Trophoblast cell (in vitro differentiated cells and primary cell): ENCODE results near the gene STXBP6.

Source experiments
- DNase-seq, 2 donors: peaks; one replicate each; pipeline ENCODE4 v3.0.0-alpha.2; 2016
- H2AFZ ChIP-seq: 2 replicates; pipeline ENCODE4 v1.6.1; 2013; ENCODE audit warnings: low read length, moderate library complexity, mild to moderate bottlenecking; ENCODE audit not compliant: insufficient read depth, poor library complexity
- H2AK5ac ChIP-seq: 2 replicates; pipeline ENCODE4 v1.6.1; 2013; ENCODE audit warnings: mild to moderate bottlenecking, low read length
- H2BK120ac ChIP-seq: 2 replicates; pipeline ENCODE4 v1.6.1; 2013; ENCODE audit warnings: low read length, mild to moderate bottlenecking, moderate library complexity; ENCODE audit not compliant: insufficient read depth, poor library complexity
- H2BK12ac ChIP-seq: 2 replicates; pipeline ENCODE4 v1.6.1; 2013; ENCODE audit warnings: mild to moderate bottlenecking, low read length, moderate library complexity
- H2BK5ac ChIP-seq: 2 replicates; pipeline ENCODE4 v1.6.1; 2013; ENCODE audit warnings: low read length, low read depth, moderate library complexity, mild to moderate bottlenecking; ENCODE audit not compliant: poor library complexity
- H3K14ac ChIP-seq: 2 replicates; pipeline ENCODE4 v1.6.1; 2013; ENCODE audit warnings: mild to moderate bottlenecking, low read length
- H3K18ac ChIP-seq: 2 replicates; pipeline ENCODE4 v1.6.1; 2013; ENCODE audit warnings: mild to moderate bottlenecking, low read length
- H3K23ac ChIP-seq: 2 replicates; pipeline ENCODE4 v1.6.1; 2013; ENCODE audit warnings: low read length
- H3K27ac ChIP-seq: 2 replicates; pipeline ENCODE4 v1.5.1; 2013; ENCODE audit warnings: low read depth, mild to moderate bottlenecking, inconsistent platforms, low read length, moderate library complexity
- H3K27me3 ChIP-seq: 2 replicates; pipeline ENCODE4 v1.6.1; 2013; ENCODE audit warnings: inconsistent platforms, mild to moderate bottlenecking, low read length, moderate library complexity; ENCODE audit not compliant: insufficient read depth
- H3K36me3 ChIP-seq, 2 experiments: 1 replicate in 1 of 2; 2 replicates in 1 of 2; pipeline ENCODE4 v1.6.1; 2013; ENCODE audit warnings: low read length in 2 of 2, mild to moderate bottlenecking in 2 of 2, moderate library complexity in 1 of 2; ENCODE audit not compliant: insufficient read depth in 2 of 2, control insufficient read depth in 1 of 2
- H3K4ac ChIP-seq: 2 replicates; pipeline ENCODE4 v1.6.1; 2013; ENCODE audit warnings: low read depth, mild to moderate bottlenecking, low read length, moderate library complexity
- H3K4me1 ChIP-seq, 2 experiments: 1 replicate in 1 of 2; 2 replicates in 1 of 2; pipeline ENCODE4 v1.6.1; 2013; ENCODE audit warnings: low read length in 2 of 2, mild to moderate bottlenecking in 2 of 2, moderate library complexity in 1 of 2; ENCODE audit not compliant: insufficient read depth in 2 of 2, control insufficient read depth in 1 of 2
- H3K4me2 ChIP-seq: 2 replicates; pipeline ENCODE4 v1.6.1; 2013; ENCODE audit warnings: inconsistent platforms, mild to moderate bottlenecking, low read length, moderate library complexity
- H3K4me3 ChIP-seq: 2 replicates; pipeline ENCODE4 v1.5.1; 2013; ENCODE audit warnings: mild to moderate bottlenecking, low read depth, low read length, inconsistent platforms
- H3K79me1 ChIP-seq: one replicate; pipeline ENCODE4 v1.6.1; 2013; ENCODE audit warnings: low read length
- H3K79me2 ChIP-seq: 2 replicates; pipeline ENCODE4 v1.6.1; 2013; ENCODE audit warnings: low read length, mild to moderate bottlenecking; ENCODE audit not compliant: control insufficient read depth, insufficient read depth, poor library complexity
- H3K9ac ChIP-seq: 2 replicates; pipeline ENCODE4 v1.6.1; 2013; ENCODE audit warnings: mild to moderate bottlenecking, low read length
- H3K9me3 ChIP-seq: 2 replicates; pipeline ENCODE4 v1.6.1; 2013; ENCODE audit warnings: low read depth, mild to moderate bottlenecking, control low read depth, inconsistent platforms, low read length; ENCODE audit not compliant: insufficient read depth
- H4K12ac ChIP-seq: 2 replicates; pipeline ENCODE4 v1.6.1; 2013; ENCODE audit warnings: low read depth, mild to moderate bottlenecking, low read length, moderate library complexity
- H4K8ac ChIP-seq: 2 replicates; pipeline ENCODE4 v1.6.1; 2013; ENCODE audit warnings: low read depth, mild to moderate bottlenecking, low read length, moderate library complexity
- H4K91ac ChIP-seq: one replicate; pipeline ENCODE4 v1.6.1; 2013; ENCODE audit warnings: low read depth, mild to moderate bottlenecking, low read length, moderate library complexity
- WGBS: extraction: QIAGEN DNeasy Blood & Tissue Kit; methylation state at CpG from one replicate; pipeline ENCODE4 v1.1.7; 2013; ENCODE audit warnings: missing lambda C conversion rate; ENCODE audit not compliant: insufficient read length, insufficient coverage; ENCODE audit errors: extremely low coverage; 5-methylcytosine and 5-hydroxymethylcytosine counted together

The STXBP6 gene

GRCh38 chr14:24761141-24761540 is 288.8 kb downstream of the STXBP6 start:
- no peaks in the 10 kb centered on the region for H3K79me2 ChIP-seq
- no peak overlapping the region for H2AK5ac ChIP-seq
- H3K36me3 ChIP-seq: no peaks in the 10 kb centered on the region
- H2BK12ac ChIP-seq: no peak overlapping the region
- no peak overlapping the region for H3K14ac ChIP-seq
- H3K4ac ChIP-seq: no peak overlapping the region
- no peaks in the 10 kb centered on the region for H3K79me1 ChIP-seq
- H4K8ac ChIP-seq: no peak overlapping the region
- no peak overlapping the region for H3K4me2 ChIP-seq
- H3K9me3 ChIP-seq: no peaks in the 10 kb centered on the region
- no peak overlapping the region for H2BK120ac ChIP-seq
- no peak overlapping the region for H2AFZ ChIP-seq
- H3K4me1 ChIP-seq: no peaks in the 10 kb centered on the region
- H3K9ac ChIP-seq: no peak overlapping the region
- H4K91ac ChIP-seq: no peak overlapping the region
- no peak overlapping the region for H3K18ac ChIP-seq
- no peak overlapping the region for H4K12ac ChIP-seq
- H3K23ac ChIP-seq: no peak overlapping the region
- WGBS: no CpG with 5 or more reads among the region's 2 CpGs
- H3K4me3 ChIP-seq: no peak overlapping the region
- no peak overlapping the region for H3K27ac ChIP-seq
- H2BK5ac ChIP-seq: no peak overlapping the region
- DNase-seq: no peak
- H3K27me3 ChIP-seq: no peaks in the 10 kb centered on the region
